Measurements from ENCODE around the gene CACNB1. TPM values are rescaled to one million over a fixed set of nuclear protein-coding genes. Genes with fewer than 3 reads are reported as not detected.
A peak's percentile ranks its signal among the peaks of the same experiment; 100 is the strongest.

CACNB1 gene
- total RNA-seq, 2 donors from 2014 or later, result 3.6 to 13.4 TPM

- no peaks in the 10 kb centered on the region for H3K27me3 ChIP-seq
- TF ChIP-seq, protein P1, sequence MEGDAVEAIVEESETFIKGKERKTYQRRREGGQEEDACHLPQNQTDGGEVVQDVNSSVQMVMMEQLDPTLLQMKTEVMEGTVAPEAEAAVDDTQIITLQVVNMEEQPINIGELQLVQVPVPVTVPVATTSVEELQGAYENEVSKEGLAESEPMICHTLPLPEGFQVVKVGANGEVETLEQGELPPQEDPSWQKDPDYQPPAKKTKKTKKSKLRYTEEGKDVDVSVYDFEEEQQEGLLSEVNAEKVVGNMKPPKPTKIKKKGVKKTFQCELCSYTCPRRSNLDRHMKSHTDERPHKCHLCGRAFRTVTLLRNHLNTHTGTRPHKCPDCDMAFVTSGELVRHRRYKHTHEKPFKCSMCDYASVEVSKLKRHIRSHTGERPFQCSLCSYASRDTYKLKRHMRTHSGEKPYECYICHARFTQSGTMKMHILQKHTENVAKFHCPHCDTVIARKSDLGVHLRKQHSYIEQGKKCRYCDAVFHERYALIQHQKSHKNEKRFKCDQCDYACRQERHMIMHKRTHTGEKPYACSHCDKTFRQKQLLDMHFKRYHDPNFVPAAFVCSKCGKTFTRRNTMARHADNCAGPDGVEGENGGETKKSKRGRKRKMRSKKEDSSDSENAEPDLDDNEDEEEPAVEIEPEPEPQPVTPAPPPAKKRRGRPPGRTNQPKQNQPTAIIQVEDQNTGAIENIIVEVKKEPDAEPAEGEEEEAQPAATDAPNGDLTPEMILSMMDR (IDR thresholded peaks at IDR 0.05), result no peak
- DNase-seq (ENCODE audit: low spot score), result no peak
- H3K27ac ChIP-seq, result peak overlapping the region; percentile 93 to 96
- H3K9me3 ChIP-seq, result no peaks in the 10 kb centered on the region
- peaks cover 0 to 33% of the 10 kb centered on the region in 2 donors for H3K4me1 ChIP-seq
- H3K36me3 ChIP-seq, result peaks cover 42% of the 10 kb centered on the region
- H3K4me3 ChIP-seq, result peak overlapping the region; percentile 92 to 96
Measured at GRCh38 chr17:39200957-39201510, 3.6 kb upstream of the CACNB1 start.

- Histone ChIP-seq H3K4me3 (peak within 1 kb of the TSS; percentile 92 to 96), H3K9me3 (no peaks in the 10 kb centered on the region), H3K4me1 (peaks cover 0 to 41% of the 10 kb centered on the region in 2 donors), H3K27ac (peak within 1 kb of the TSS; percentile 93 to 96), H3K27me3 (no peaks in the 10 kb centered on the region), H3K36me3 (peaks cover 41% of the 10 kb centered on the region)
- TF ChIP-seq, protein P1 (IDR thresholded peaks at IDR 0.05), result no peak
- DNase-seq (ENCODE audit: low spot score), result peak; percentile 81
Measured at GRCh38 chr17:39200070-39200879, 2.8 kb upstream of the CACNB1 start, which contains the start of gene RPL19. Gene RPL19, plus strand, starts transcription at chr17:39200283. Its CDS starts 62 bp downstream, at chr17:39200345.

DNA sequence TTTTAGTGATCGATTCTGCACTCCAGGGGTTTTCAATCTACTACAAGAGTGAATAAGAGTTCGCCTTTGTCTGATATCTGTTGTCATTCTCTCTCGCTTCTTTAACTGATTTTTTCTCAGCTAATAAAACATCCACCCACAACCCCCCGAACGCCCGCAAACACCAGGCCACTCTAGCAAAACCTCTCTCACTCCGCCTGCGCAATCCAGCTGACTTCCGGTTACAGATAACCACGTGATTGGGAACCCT lies 2.3 kb upstream of the CACNB1 start:
- peak; percentile 95 for DNase-seq (ENCODE audit: low spot score)
- TF ChIP-seq, protein P1 (IDR thresholded peaks at IDR 0.05), result no peak
- Histone ChIP-seq H3K9me3 (no peaks in the 10 kb centered on the region), H3K27ac (peak overlapping the region; percentile 93 to 96), H3K4me1 (peaks cover 0 to 46% of the 10 kb centered on the region in 2 donors), H3K4me3 (peak overlapping the region; percentile 92 to 96), H3K36me3 (peaks cover 36% of the 10 kb centered on the region), H3K27me3 (no peaks in the 10 kb centered on the region)

DNA sequence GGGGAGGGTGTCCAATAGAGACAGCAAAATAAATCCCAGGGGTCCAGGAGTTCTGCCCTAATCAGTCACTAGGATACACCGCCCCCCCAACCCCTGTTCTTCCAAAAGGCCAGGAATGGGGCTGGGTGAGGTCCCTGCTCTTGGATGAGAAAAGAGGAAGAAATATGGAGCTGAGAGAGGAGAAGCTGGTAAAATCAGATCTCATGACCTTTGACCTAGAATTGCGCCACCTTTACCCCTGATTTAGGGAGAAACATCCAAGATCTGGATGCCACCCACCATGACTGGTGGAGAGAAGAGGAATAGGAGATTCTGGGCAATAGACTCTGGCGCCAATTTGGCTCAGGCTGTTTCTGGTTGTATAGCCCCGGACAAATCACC lies 707 bp upstream of the CACNB1 start:
- DNase-seq (ENCODE audit: low spot score), result no peak
- H3K27ac ChIP-seq, result peak overlapping the region; percentile 81 to 86
- no peaks in the 10 kb centered on the region for H3K9me3 ChIP-seq
- H3K36me3 ChIP-seq, result peaks cover 20% of the 10 kb centered on the region
- H3K4me3 ChIP-seq, result peak overlapping the region; percentile 62 to 82
- TF ChIP-seq, protein P1 (IDR thresholded peaks at IDR 0.05), result no peak
- H3K27me3 ChIP-seq, result no peaks in the 10 kb centered on the region
- peaks cover 0 to 60% of the 10 kb centered on the region in 2 donors for H3K4me1 ChIP-seq

- DNase-seq (ENCODE audit: low spot score), result no peak
- TF ChIP-seq, protein P1 (IDR thresholded peaks at IDR 0.05), result no peak
- H3K9me3 ChIP-seq, result no peaks in the 10 kb centered on the region
- peaks cover 0 to 54% of the 10 kb centered on the region in 2 donors for H3K4me1 ChIP-seq
- peak overlapping the region; percentile 62 to 82 for H3K4me3 ChIP-seq
- H3K27me3 ChIP-seq, result no peaks in the 10 kb centered on the region
- H3K27ac ChIP-seq, result peak overlapping the region; percentile 81 to 86
- peaks cover 7% of the 10 kb centered on the region for H3K36me3 ChIP-seq
Measured at GRCh38 chr17:39196808-39197291, 619 bp downstream of the CACNB1 start.

All from right atrium auricular region (tissue), 2 donors.